GM21529 (cell line): ENCODE measurements around the gene HSP90AA1.

ENCODE experiments used
- ATAC-seq: cut with Tn5 transposase; IDR thresholded peaks from one replicate; pipeline ENCODE4 v1.9.1; 2021; ENCODE audit not compliant: unreplicated experiment

HSP90AA1 gene

GRCh38 chr14:102043251-102044025 is 43.4 kb downstream of the HSP90AA1 start:
- ATAC-seq: no peak

GRCh38 chr14:102042699-102043098 is 44.1 kb downstream of the HSP90AA1 start:
- no peak for ATAC-seq

- no peak for ATAC-seq
Measured at GRCh38 chr14:102040153-102040552, 46.7 kb downstream of the HSP90AA1 start.

GRCh38 chr14:102039157-102039556 is 47.7 kb downstream of the HSP90AA1 start:
- ATAC-seq: no peak

GRCh38 chr14:102037686-102038085 is 49.2 kb downstream of the HSP90AA1 start:
- ATAC-seq: no peak

- ATAC-seq: no peak
Measured at GRCh38 chr14:102035914-102036313, 50.9 kb downstream of the HSP90AA1 start.

- no peak for ATAC-seq
Measured at GRCh38 chr14:102034301-102034700, 52.5 kb downstream of the HSP90AA1 start.

- ATAC-seq: no peak
Measured at GRCh38 chr14:102033241-102033640, 53.6 kb downstream of the HSP90AA1 start.
